ENCODE data around the gene DOCK1.

Gene DOCK1

GRCh38 chr10:127467811-127468210 is 562.6 kb downstream of the DOCK1 start:
- DNase-seq (ENCODE audit: low spot score): no peak

- no peak for DNase-seq (ENCODE audit: low spot score)
Observed at GRCh38 chr10:127468632-127469031, 563.4 kb downstream of the DOCK1 start.

- DNase-seq (ENCODE audit: low spot score): no peak
Observed at GRCh38 chr10:127470911-127471310, 565.7 kb downstream of the DOCK1 start.

- DNase-seq (ENCODE audit: low spot score): no peak
Observed at GRCh38 chr10:127472976-127473375, 567.7 kb downstream of the DOCK1 start.

GRCh38 chr10:127474501-127474900 is 569.3 kb downstream of the DOCK1 start:
- no peak for DNase-seq (ENCODE audit: low spot score)

- DNase-seq (ENCODE audit: low spot score): no peak
Observed at GRCh38 chr10:127485153-127485857, 580.1 kb downstream of the DOCK1 start.

- no peak for DNase-seq (ENCODE audit: low spot score)
Observed at GRCh38 chr10:127486355-127486754, 581.1 kb downstream of the DOCK1 start.

- DNase-seq (ENCODE audit: low spot score): no peak
Observed at GRCh38 chr10:127492607-127493250, 587.5 kb downstream of the DOCK1 start.

GRCh38 chr10:127496035-127496434 is 590.8 kb downstream of the DOCK1 start:
- no peak for DNase-seq (ENCODE audit: low spot score)

- DNase-seq (ENCODE audit: low spot score): no peak
Observed at GRCh38 chr10:127497685-127498084, 592.5 kb downstream of the DOCK1 start.

GRCh38 chr10:127498087-127498486 is 592.9 kb downstream of the DOCK1 start:
- no peak for DNase-seq (ENCODE audit: low spot score)

- no peak for DNase-seq (ENCODE audit: low spot score)
Observed at GRCh38 chr10:127500127-127500526, 594.9 kb downstream of the DOCK1 start.
